HEK293T (cell line): Measurements from ENCODE around the gene TSPAN18.

ENCODE experiments used
- BHLHE40 ChIP-seq: fragments of 450-650 bp; IDR thresholded peaks from 2 replicates; pipeline ENCODE4 v1.6.1; 2016; ENCODE audit warnings: mild to moderate bottlenecking, moderate library complexity, borderline replicate concordance
- ELF4 ChIP-seq: fragments of 450-650 bp; IDR thresholded peaks from 2 replicates; pipeline ENCODE4 v1.6.1; 2017; ENCODE audit warnings: antibody characterized with exemption
- FOXM1 ChIP-seq: fragments of 450-650 bp; IDR thresholded peaks from 2 replicates; pipeline ENCODE4 v1.6.1; 2017; ENCODE audit warnings: mild to moderate bottlenecking, borderline replicate concordance
- HDGF ChIP-seq: fragments of 450-650 bp; IDR thresholded peaks from 2 replicates; pipeline ENCODE4 v1.6.1; 2017; ENCODE audit warnings: antibody characterized with exemption, borderline replicate concordance
- NFRKB ChIP-seq: fragments of 450-650 bp; IDR thresholded peaks from 2 replicates; pipeline ENCODE4 v1.6.1; 2016; ENCODE audit warnings: mild to moderate bottlenecking, moderate library complexity

- TF ChIP-seq NFRKB (no peak), BHLHE40 (no peak), FOXM1 (no peak), ELF4 (no peak), HDGF (no peak)
Observed at GRCh38 chr11:44741976-44742375, 15.2 kb downstream of the TSPAN18 start.
